HEK293 (cell line): ENCODE measurements around the gene ADCY4.
"Not testable (repeated sequence)": the region's sequence is repeated elsewhere in the genome, so short reads cannot be mapped to it uniquely, and the experiment has no call there.

Experiments
- ZNF155 ChIP-seq: fragments of 450-650 bp; formaldehyde crosslinking; IDR thresholded peaks from 2 replicates; pipeline ENCODE4 v1.5.1; 2016; ENCODE audit warnings: missing biosample characterization, missing genetic modification characterization
- ZNF37A ChIP-seq: fragments of 450-650 bp; IDR thresholded peaks from 2 replicates; pipeline ENCODE4 v1.5.1; 2018; ENCODE audit warnings: missing biosample characterization, missing genetic modification characterization
- ZNF513 ChIP-seq: fragments of 450-650 bp; IDR thresholded peaks from 2 replicates; pipeline ENCODE4 v1.5.1; 2018; ENCODE audit warnings: missing biosample characterization, missing genetic modification characterization
- ZNF776 ChIP-seq: fragments of 450-650 bp; formaldehyde crosslinking; IDR thresholded peaks from 2 replicates; pipeline ENCODE4 v1.5.0; 2017; ENCODE audit warnings: missing biosample characterization, missing genetic modification characterization, borderline replicate concordance
- TF ChIP-seq, protein P1 (sequence below): fragments of 450-650 bp; formaldehyde crosslinking; IDR thresholded peaks from 2 replicates; pipeline ENCODE4 v1.5.1; 2016; ENCODE audit warnings: missing biosample characterization, missing genetic modification characterization
- TF ChIP-seq, protein P2 (sequence below): fragments of 450-650 bp; formaldehyde crosslinking; IDR thresholded peaks from 2 replicates; pipeline ENCODE4 v1.5.1; 2016; ENCODE audit warnings: missing biosample characterization, missing genetic modification characterization

DNA sequence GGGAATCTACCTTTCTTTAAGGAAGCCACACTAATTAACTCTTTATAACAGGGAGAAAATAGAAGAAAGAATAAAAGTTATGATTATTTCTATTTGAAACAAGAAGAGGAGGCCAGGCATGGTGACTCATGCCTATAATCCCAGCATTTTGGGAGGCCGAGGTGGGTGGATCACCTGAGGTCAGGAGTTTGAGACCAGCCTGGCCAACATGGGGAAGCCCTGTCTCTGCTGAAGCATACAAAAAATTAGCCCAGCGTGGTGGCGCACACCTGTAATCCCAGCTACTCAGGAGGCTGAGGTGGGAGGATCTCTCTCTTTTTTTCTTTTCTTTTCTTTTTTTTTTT is 19.6 kb upstream of the ADCY4 start:
- TF ChIP-seq, protein P1, sequence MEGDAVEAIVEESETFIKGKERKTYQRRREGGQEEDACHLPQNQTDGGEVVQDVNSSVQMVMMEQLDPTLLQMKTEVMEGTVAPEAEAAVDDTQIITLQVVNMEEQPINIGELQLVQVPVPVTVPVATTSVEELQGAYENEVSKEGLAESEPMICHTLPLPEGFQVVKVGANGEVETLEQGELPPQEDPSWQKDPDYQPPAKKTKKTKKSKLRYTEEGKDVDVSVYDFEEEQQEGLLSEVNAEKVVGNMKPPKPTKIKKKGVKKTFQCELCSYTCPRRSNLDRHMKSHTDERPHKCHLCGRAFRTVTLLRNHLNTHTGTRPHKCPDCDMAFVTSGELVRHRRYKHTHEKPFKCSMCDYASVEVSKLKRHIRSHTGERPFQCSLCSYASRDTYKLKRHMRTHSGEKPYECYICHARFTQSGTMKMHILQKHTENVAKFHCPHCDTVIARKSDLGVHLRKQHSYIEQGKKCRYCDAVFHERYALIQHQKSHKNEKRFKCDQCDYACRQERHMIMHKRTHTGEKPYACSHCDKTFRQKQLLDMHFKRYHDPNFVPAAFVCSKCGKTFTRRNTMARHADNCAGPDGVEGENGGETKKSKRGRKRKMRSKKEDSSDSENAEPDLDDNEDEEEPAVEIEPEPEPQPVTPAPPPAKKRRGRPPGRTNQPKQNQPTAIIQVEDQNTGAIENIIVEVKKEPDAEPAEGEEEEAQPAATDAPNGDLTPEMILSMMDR (tag by site-specific recombination): not testable (repeated sequence)
- not testable (repeated sequence) for TF ChIP-seq ZNF155 (tag by site-specific recombination); ZNF776 (tag by site-specific recombination); ZNF37A; ZNF513 (tag by site-specific recombination)
- TF ChIP-seq, protein P2, sequence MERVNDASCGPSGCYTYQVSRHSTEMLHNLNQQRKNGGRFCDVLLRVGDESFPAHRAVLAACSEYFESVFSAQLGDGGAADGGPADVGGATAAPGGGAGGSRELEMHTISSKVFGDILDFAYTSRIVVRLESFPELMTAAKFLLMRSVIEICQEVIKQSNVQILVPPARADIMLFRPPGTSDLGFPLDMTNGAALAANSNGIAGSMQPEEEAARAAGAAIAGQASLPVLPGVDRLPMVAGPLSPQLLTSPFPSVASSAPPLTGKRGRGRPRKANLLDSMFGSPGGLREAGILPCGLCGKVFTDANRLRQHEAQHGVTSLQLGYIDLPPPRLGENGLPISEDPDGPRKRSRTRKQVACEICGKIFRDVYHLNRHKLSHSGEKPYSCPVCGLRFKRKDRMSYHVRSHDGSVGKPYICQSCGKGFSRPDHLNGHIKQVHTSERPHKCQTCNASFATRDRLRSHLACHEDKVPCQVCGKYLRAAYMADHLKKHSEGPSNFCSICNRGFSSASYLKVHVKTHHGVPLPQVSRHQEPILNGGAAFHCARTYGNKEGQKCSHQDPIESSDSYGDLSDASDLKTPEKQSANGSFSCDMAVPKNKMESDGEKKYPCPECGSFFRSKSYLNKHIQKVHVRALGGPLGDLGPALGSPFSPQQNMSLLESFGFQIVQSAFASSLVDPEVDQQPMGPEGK (tag by site-specific recombination): not testable (repeated sequence)
